HT-29 (cell line): ENCODE measurements around the gene ARL5A. TPM values are rescaled to one million over a fixed set of nuclear protein-coding genes. Genes with fewer than 3 reads are reported as not detected.

Experiments
- DNase-seq: peaks from one replicate; pipeline ENCODE4 v3.0.0-alpha.2; 2015; ENCODE audit warnings: low spot score
- total RNA-seq: library from RNA; depleted of rRNA; stranded (reverse); fragments of >200 nt; shearing (Covaris generic); gene quantifications from 2 replicates; pipeline ENCODE4 v1.2.3, GENCODE V29; 2014; rRNA removed

Gene ARL5A
- total RNA-seq, 1 experiment from 2014 or later, result 82.0 TPM

- DNase-seq, result no peak
Observed at GRCh38 chr2:151767536-151767935, 60.7 kb downstream of the ARL5A start.

- no peak for DNase-seq
Observed at GRCh38 chr2:151766437-151767153, 61.6 kb downstream of the ARL5A start.

GRCh38 chr2:151765760-151766410, 62.3 kb downstream of the ARL5A start:
- DNase-seq, result no peak

- no peak for DNase-seq
Observed at GRCh38 chr2:151762694-151763093, 65.5 kb downstream of the ARL5A start.

- DNase-seq, result no peak
Observed at GRCh38 chr2:151761687-151762086, 66.5 kb downstream of the ARL5A start.

GRCh38 chr2:151761193-151761592, 67.0 kb downstream of the ARL5A start:
- DNase-seq, result no peak

GRCh38 chr2:151760139-151760650, 68.0 kb downstream of the ARL5A start:
- DNase-seq, result no peak

- no peak for DNase-seq
Observed at GRCh38 chr2:151758744-151759143, 69.5 kb downstream of the ARL5A start.

- DNase-seq, result no peak
Observed at GRCh38 chr2:151757861-151758260, 70.4 kb downstream of the ARL5A start.

- DNase-seq, result no peak
Observed at GRCh38 chr2:151756820-151757219, 71.4 kb downstream of the ARL5A start.

- DNase-seq, result no peak
Observed at GRCh38 chr2:151754253-151754897, 73.8 kb downstream of the ARL5A start.

GRCh38 chr2:151753540-151753939, 74.7 kb downstream of the ARL5A start:
- DNase-seq, result no peak

Other genes starting within 250 kb of the ARL5A start
- gene NEB, start 93.9 kb downstream of the ARL5A start, total RNA-seq, result 1.0 and 1.2 TPM in 2 replicates